Peyer's patch (tissue), 4 donors: ENCODE measurements around the gene ALG3.

Source experiments
- CTCF ChIP-seq, 6 experiments: fragments of 450-650 bp in 4 of 6; fragments of 200-600 bp in 2 of 6; sonication (generic) in 1 of 6; IDR thresholded peaks; one replicate each; pipeline ENCODE4 v1.5.1; 2017 to 2019; ENCODE audit warnings: antibody characterized with exemption in 6 of 6, mild to moderate bottlenecking in 3 of 6, moderate library complexity in 1 of 6
- POLR2A ChIP-seq, 2 donors: fragments of 450-650 bp; IDR thresholded peaks; one replicate each; pipeline ENCODE4 v1.5.1; 2017; ENCODE audit warnings: antibody characterized with exemption in 2 of 2, mild to moderate bottlenecking in 2 of 2, moderate library complexity in 2 of 2

- TF ChIP-seq CTCF (IDR thresholded peaks at IDR 0.05) (no peak), POLR2A (IDR thresholded peaks at IDR 0.05) (no peak)
Observed at GRCh38 chr3:184237211-184237610, 11.6 kb downstream of the ALG3 start.
